Measurements from ENCODE around the gene EMP1. TPM values are rescaled to one million over a fixed set of nuclear protein-coding genes. Genes with fewer than 3 reads are reported as not detected.
A peak's percentile ranks its signal among the peaks of the same experiment; 100 is the strongest.

EMP1 gene
- total and polyA plus RNA-seq, 2 of the 13 experiments (the other 11 are each of a cell fraction or from before 2014, with no cell fraction given): 0.13 to 0.61 TPM

- TF ChIP-seq RCOR2 (CRISPR knock-in tag; IDR thresholded peaks at IDR 0.05): no peak
- no peak for TF ChIP-seq MXI1 (IDR thresholded peaks at IDR 0.05; ENCODE audit: borderline replicate concordance, low read depth, low read length)
- no peak for TF ChIP-seq YY1 (IDR thresholded peaks at IDR 0.05; ENCODE audit: insufficient read depth, insufficient replicate concordance, low read depth, low read length)
- no peak for TF ChIP-seq ZNF44 (CRISPR knock-in tag; IDR thresholded peaks at IDR 0.05)
- no peak for TF ChIP-seq HMG20B (CRISPR knock-in tag; conservative IDR thresholded peaks at IDR 0.05)
- peak; percentile 60 for TF ChIP-seq MNT (IDR thresholded peaks at IDR 0.05)
- no peak for TF ChIP-seq KAT8 (CRISPR knock-in tag; IDR thresholded peaks at IDR 0.05)
Observed at GRCh38 chr12:13211191-13211858, 14.8 kb downstream of the EMP1 start.

More at GRCh38 chr12:13211191-13211858, 14.8 kb downstream of the EMP1 start:
- Histone ChIP-seq H3K79me2 (ENCODE audit: insufficient read depth, low read length) (no peaks in the 10 kb centered on the region), H4K20me1 (ENCODE audit: insufficient read depth, low read length) (no peaks in the 10 kb centered on the region), H3K36me3 (replicated peaks in 1 of 2; ENCODE audit: control insufficient read depth in 1 of 2, insufficient read depth in 2 of 2, low read length in 2 of 2) (no peaks in the 10 kb centered on the region), H3K4me1 (ENCODE audit: insufficient read depth, low read length) (peaks cover 7% of the 10 kb centered on the region), H3K9ac (ENCODE audit: insufficient read depth, low read depth, low read length) (0 out of 2 replicates have a peak overlapping the region, but pooled peaks have one; percentile 8), H3K4me2 (ENCODE audit: low read depth, low read length) (peak overlapping the region; percentile 63), H2AFZ (ENCODE audit: low read length) (no peak overlapping the region), H3K27me3 (ENCODE audit: control insufficient read depth in 1 of 2, insufficient read depth in 2 of 2, low read length in 2 of 2) (peaks cover 0 to 26% of the 10 kb centered on the region in 2 experiments; a peak in 2 of 5 replicates), H3K9me3 (ENCODE audit: low read length) (no peaks in the 10 kb centered on the region), H3K27ac (ENCODE audit: extremely low read length, insufficient read depth, low read length) (no peak overlapping the region), H3K4me3 (replicated peaks in 1 of 3; ENCODE audit: insufficient read depth in 1 of 3, low read depth in 2 of 3, low read length in 3 of 3) (no peak overlapping the region)
- FAIRE-seq: no peak
- in situ Hi-C loops (cut with HindIII; ENCODE audit: extremely low pct_ligation_motif_present, low pct_unique_long_range_greater_than_20kb): loop anchor here (5.0 to 25.0 kb wide), 3 partner anchors 114 to 424 kb away; partner anchors contain the start of gene APOLD1
- WGBS (ENCODE audit: low lambda C conversion rate): 2% methylated on average over 7 of the region's 7 CpGs
- CTCF ChIA-PET (ENCODE audit: low intra/inter-chr PET ratio, low total read pairs): interaction anchor here (1.0 to 3.0 kb wide), 7 partner anchors 110 to 374 kb away, joined by 3 to 17 read pairs (median 5); no protein-coding TSS in a partner anchor
- intact Hi-C loops (cut with micrococcal nuclease; ENCODE audit: unreplicated experiment): loop anchor here (5.0 to 10.0 kb wide), 2 partner anchors 374 to 407 kb away; no protein-coding TSS in a partner anchor
- BruUV-seq (replicated peaks): no TSS peak
- DNase-seq (ENCODE audit: low spot score): no peak
- POLR2A ChIA-PET: no interaction called here
- peak; percentile 35; the same call in 2 of the 3 replicates for ATAC-seq

All from HepG2 (cell line).